BLaER1 (cell line): ENCODE measurements around the gene DYNC1I2.
A peak's percentile ranks its signal among the peaks of the same experiment; 100 is the strongest.
"Not testable (repeated sequence)": the region's sequence is repeated elsewhere in the genome, so short reads cannot be mapped to it uniquely, and the experiment has no call there.

Experiments used
- H3K27ac ChIP-seq: shearing (Covaris generic); formaldehyde crosslinking; 2 replicates; pipeline ENCODE4 v1.8.1; 2022
- H3K27me3 ChIP-seq: shearing (Covaris generic); formaldehyde crosslinking; 2 replicates; pipeline ENCODE4 v1.8.1; 2022
- H3K36me3 ChIP-seq: shearing (Covaris generic); formaldehyde crosslinking; 2 replicates; pipeline ENCODE4 v1.8.1; 2022
- H3K4me1 ChIP-seq: shearing (Covaris generic); formaldehyde crosslinking; 2 replicates; pipeline ENCODE4 v1.8.1; 2022
- H3K4me2 ChIP-seq: shearing (Covaris generic); formaldehyde crosslinking; 2 replicates; pipeline ENCODE4 v1.8.1; 2022
- H3K4me3 ChIP-seq: shearing (Covaris generic); formaldehyde crosslinking; 2 replicates; pipeline ENCODE4 v1.8.1; 2022
- H3K9ac ChIP-seq: shearing (Covaris generic); formaldehyde crosslinking; 2 replicates; pipeline ENCODE4 v1.8.1; 2022
- H3K9me3 ChIP-seq: shearing (Covaris generic); formaldehyde crosslinking; 2 replicates; pipeline ENCODE4 v1.8.1; 2022
- H4K20me1 ChIP-seq: shearing (Covaris generic); formaldehyde crosslinking; 2 replicates; pipeline ENCODE4 v1.8.1; 2022
- Cebpa-rat ChIP-seq: shearing (Covaris generic); IDR thresholded peaks from 2 replicates; pipeline ENCODE4 v1.8.1; 2022

The DYNC1I2 gene

GRCh38 chr2:171771463-171771862 lies 84.2 kb downstream of the DYNC1I2 start:
- peaks cover 33% of the 10 kb centered on the region for H3K9me3 ChIP-seq
- TF ChIP-seq Cebpa-rat: no peak
- H3K27ac ChIP-seq: no peak overlapping the region
- no peaks in the 10 kb centered on the region for H3K27me3 ChIP-seq
- H3K9ac ChIP-seq: no peak overlapping the region
- H3K36me3 ChIP-seq: peaks cover 6% of the 10 kb centered on the region; the same call in 1 of the 2 replicates
- no peaks in the 10 kb centered on the region for H3K4me1 ChIP-seq
- H3K4me3 ChIP-seq: no peak overlapping the region
- H4K20me1 ChIP-seq: no peaks in the 10 kb centered on the region
- H3K4me2 ChIP-seq: no peak overlapping the region

GRCh38 chr2:171772373-171772772 lies 85.1 kb downstream of the DYNC1I2 start:
- H3K4me2 ChIP-seq: no peak overlapping the region
- H4K20me1 ChIP-seq: no peaks in the 10 kb centered on the region
- peaks cover 6% of the 10 kb centered on the region; the same call in 1 of the 2 replicates for H3K36me3 ChIP-seq
- H3K4me3 ChIP-seq: no peak overlapping the region
- peaks cover 39% of the 10 kb centered on the region for H3K9me3 ChIP-seq
- H3K9ac ChIP-seq: no peak overlapping the region
- no peaks in the 10 kb centered on the region for H3K4me1 ChIP-seq
- no peaks in the 10 kb centered on the region for H3K27me3 ChIP-seq
- no peak overlapping the region for H3K27ac ChIP-seq
- TF ChIP-seq Cebpa-rat: no peak

GRCh38 chr2:171774581-171774980 lies 87.3 kb downstream of the DYNC1I2 start:
- not testable (repeated sequence) for H3K27ac ChIP-seq, H3K4me3 ChIP-seq, H3K4me1 ChIP-seq, H3K4me2 ChIP-seq, H3K27me3 ChIP-seq, H3K36me3 ChIP-seq, H3K9ac ChIP-seq, H4K20me1 ChIP-seq
- H3K9me3 ChIP-seq: peaks cover 53% of the 10 kb centered on the region

- Histone ChIP-seq H3K27me3 (no peaks in the 10 kb centered on the region), H3K4me3 (no peak overlapping the region), H3K9me3 (peaks cover 39% of the 10 kb centered on the region), H3K36me3 (peaks cover 10% of the 10 kb centered on the region), H3K4me2 (no peak overlapping the region), H3K4me1 (no peaks in the 10 kb centered on the region), H4K20me1 (no peaks in the 10 kb centered on the region), H3K27ac (no peak overlapping the region), H3K9ac (no peak overlapping the region)
- no peak for TF ChIP-seq Cebpa-rat
These were observed 91.2 kb downstream of the DYNC1I2 start for GRCh38 chr2:171778515-171778914.

GRCh38 chr2:171785450-171785849 lies 98.2 kb downstream of the DYNC1I2 start:
- no peaks in the 10 kb centered on the region for H3K27me3 ChIP-seq
- 0 out of 2 replicates have a peak, but pooled peaks cover under 1% of the 10 kb centered on the region for H3K4me1 ChIP-seq
- no peak overlapping the region for H3K4me2 ChIP-seq
- H3K27ac ChIP-seq: no peak overlapping the region
- no peak overlapping the region for H3K4me3 ChIP-seq
- no peaks in the 10 kb centered on the region for H4K20me1 ChIP-seq
- peaks cover 5% of the 10 kb centered on the region; the same call in 1 of the 2 replicates for H3K9me3 ChIP-seq
- peaks cover 61% of the 10 kb centered on the region for H3K36me3 ChIP-seq
- TF ChIP-seq Cebpa-rat: no peak
- no peak overlapping the region for H3K9ac ChIP-seq

- Histone ChIP-seq H3K9me3 (peaks cover 5% of the 10 kb centered on the region; the same call in 1 of the 2 replicates), H3K4me2 (no peak overlapping the region), H3K4me3 (no peak overlapping the region), H4K20me1 (no peaks in the 10 kb centered on the region), H3K9ac (no peak overlapping the region), H3K4me1 (peaks cover 21% of the 10 kb centered on the region), H3K36me3 (peaks cover 67% of the 10 kb centered on the region), H3K27me3 (no peaks in the 10 kb centered on the region), H3K27ac (no peak overlapping the region)
- no peak for TF ChIP-seq Cebpa-rat
These were observed 100.2 kb downstream of the DYNC1I2 start for GRCh38 chr2:171787333-171788072.

GRCh38 chr2:171788316-171788993 lies 101.2 kb downstream of the DYNC1I2 start:
- Histone ChIP-seq H3K4me2 (no peak overlapping the region), H3K9ac (no peak overlapping the region), H3K9me3 (peaks cover 3% of the 10 kb centered on the region; the same call in 1 of the 2 replicates), H3K4me1 (peaks cover 21% of the 10 kb centered on the region), H4K20me1 (no peaks in the 10 kb centered on the region), H3K27me3 (no peaks in the 10 kb centered on the region), H3K36me3 (peaks cover 69% of the 10 kb centered on the region), H3K4me3 (no peak overlapping the region), H3K27ac (no peak overlapping the region)
- no peak for TF ChIP-seq Cebpa-rat

- no peak overlapping the region for H3K4me2 ChIP-seq
- no peak overlapping the region for H3K4me3 ChIP-seq
- H3K36me3 ChIP-seq: peaks cover 57% of the 10 kb centered on the region
- H3K27ac ChIP-seq: no peak overlapping the region
- peaks cover 21% of the 10 kb centered on the region for H3K4me1 ChIP-seq
- H3K9me3 ChIP-seq: no peaks in the 10 kb centered on the region
- H3K27me3 ChIP-seq: no peaks in the 10 kb centered on the region
- no peak overlapping the region for H3K9ac ChIP-seq
- H4K20me1 ChIP-seq: no peaks in the 10 kb centered on the region
- no peak for TF ChIP-seq Cebpa-rat
These were observed 102.7 kb downstream of the DYNC1I2 start for GRCh38 chr2:171789956-171790355.

- no peaks in the 10 kb centered on the region for H3K9me3 ChIP-seq
- no peak overlapping the region for H3K27ac ChIP-seq
- H3K4me1 ChIP-seq: peaks cover 21% of the 10 kb centered on the region
- H3K27me3 ChIP-seq: no peaks in the 10 kb centered on the region
- no peaks in the 10 kb centered on the region for H4K20me1 ChIP-seq
- H3K4me2 ChIP-seq: peak overlapping the region; percentile 51
- peaks cover 46% of the 10 kb centered on the region for H3K36me3 ChIP-seq
- H3K9ac ChIP-seq: no peak overlapping the region
- H3K4me3 ChIP-seq: no peak overlapping the region
- no peak for TF ChIP-seq Cebpa-rat
These were observed 104.1 kb downstream of the DYNC1I2 start for GRCh38 chr2:171791361-171791760.

- Histone ChIP-seq H3K4me1 (peaks cover 21% of the 10 kb centered on the region), H4K20me1 (no peaks in the 10 kb centered on the region), H3K27ac (no peak overlapping the region), H3K27me3 (no peaks in the 10 kb centered on the region), H3K4me3 (no peak overlapping the region), H3K9ac (no peak overlapping the region), H3K9me3 (no peaks in the 10 kb centered on the region), H3K4me2 (peak overlapping the region; percentile 9; the same call in 1 of the 2 replicates), H3K36me3 (peaks cover 38% of the 10 kb centered on the region)
- no peak for TF ChIP-seq Cebpa-rat
These were observed 104.9 kb downstream of the DYNC1I2 start for GRCh38 chr2:171792157-171792556.
